Mesendoderm (in vitro differentiated cells): ENCODE results near the gene PANK1.
"Not testable (repeated sequence)": the region's sequence is repeated elsewhere in the genome, so short reads cannot be mapped to it uniquely, and the experiment has no call there.

Experiments
- DNase-seq: peaks from one replicate; pipeline ENCODE4 v3.0.0; 2013
- H2AK5ac ChIP-seq: 2 replicates; pipeline ENCODE4 v1.6.1; 2013; ENCODE audit warnings: low read length, inconsistent platforms
- H2BK120ac ChIP-seq: 2 replicates; pipeline ENCODE4 v1.6.1; 2013; ENCODE audit warnings: low read depth, mild to moderate bottlenecking, low read length, moderate library complexity, mixed read lengths
- H2BK15ac ChIP-seq: replicated peaks from 2 replicates; pipeline ENCODE4 v1.6.1; 2013; ENCODE audit warnings: low read depth, mild to moderate bottlenecking, moderate library complexity
- H2BK5ac ChIP-seq: 2 replicates; pipeline ENCODE4 v1.6.1; 2013; ENCODE audit warnings: low read length, inconsistent platforms
- H3K18ac ChIP-seq: 2 replicates; pipeline ENCODE4 v1.6.1; 2013; ENCODE audit warnings: mild to moderate bottlenecking, low read length, mixed read lengths
- H3K23ac ChIP-seq: one replicate; pipeline ENCODE4 v1.6.1; 2013; ENCODE audit warnings: low read length
- H3K27ac ChIP-seq: 2 replicates; pipeline ENCODE4 v1.5.1; 2013; ENCODE audit warnings: low read depth, mild to moderate bottlenecking, inconsistent platforms, low read length, moderate library complexity
- H3K27me3 ChIP-seq: 2 replicates; pipeline ENCODE4 v1.6.1; 2013; ENCODE audit warnings: low read length, control low read depth, mild to moderate bottlenecking, inconsistent platforms; ENCODE audit not compliant: insufficient read depth, poor library complexity
- H3K36me3 ChIP-seq: 2 replicates; pipeline ENCODE4 v1.6.1; 2013; ENCODE audit warnings: low read length, inconsistent platforms; ENCODE audit not compliant: control insufficient read depth, insufficient read depth
- H3K4ac ChIP-seq: one replicate; pipeline ENCODE4 v1.6.1; 2013; ENCODE audit warnings: low read depth, mild to moderate bottlenecking, low read length, moderate library complexity
- H3K4me1 ChIP-seq: 2 replicates; pipeline ENCODE4 v1.6.1; 2013; ENCODE audit warnings: low read depth, low read length, inconsistent platforms; ENCODE audit not compliant: control insufficient read depth
- H3K4me2 ChIP-seq: 2 replicates; pipeline ENCODE4 v1.6.1; 2013; ENCODE audit warnings: low read length
- H3K4me3 ChIP-seq: 2 replicates; pipeline ENCODE4 v1.5.1; 2013; ENCODE audit warnings: mild to moderate bottlenecking, low read length
- H3K56ac ChIP-seq: one replicate; pipeline ENCODE4 v1.6.1; 2013; ENCODE audit warnings: low read length
- H3K79me1 ChIP-seq: 2 replicates; pipeline ENCODE4 v1.6.1; 2013; ENCODE audit warnings: low read length, inconsistent platforms
- H3K79me2 ChIP-seq: 2 replicates; pipeline ENCODE4 v1.6.1; 2013; ENCODE audit warnings: mild to moderate bottlenecking, low read length; ENCODE audit not compliant: control insufficient read depth, insufficient read depth
- H3K9ac ChIP-seq: 2 replicates; pipeline ENCODE4 v1.6.1; 2013; ENCODE audit warnings: low read length, inconsistent platforms
- H4K5ac ChIP-seq: one replicate; pipeline ENCODE4 v1.6.1; 2013; ENCODE audit warnings: low read length
- H4K8ac ChIP-seq: one replicate; pipeline ENCODE4 v1.6.1; 2013; ENCODE audit warnings: low read depth, mild to moderate bottlenecking, control low read depth, low read length, moderate library complexity
- WGBS: extraction: QIAGEN DNeasy Blood & Tissue Kit; methylation state at CpG from one replicate; pipeline ENCODE4 v1.1.7; 2013; ENCODE audit warnings: low lambda C conversion rate, missing lambda C conversion rate; ENCODE audit not compliant: insufficient coverage; ENCODE audit errors: extremely low coverage; 5-methylcytosine and 5-hydroxymethylcytosine counted together

The PANK1 gene

DNA sequence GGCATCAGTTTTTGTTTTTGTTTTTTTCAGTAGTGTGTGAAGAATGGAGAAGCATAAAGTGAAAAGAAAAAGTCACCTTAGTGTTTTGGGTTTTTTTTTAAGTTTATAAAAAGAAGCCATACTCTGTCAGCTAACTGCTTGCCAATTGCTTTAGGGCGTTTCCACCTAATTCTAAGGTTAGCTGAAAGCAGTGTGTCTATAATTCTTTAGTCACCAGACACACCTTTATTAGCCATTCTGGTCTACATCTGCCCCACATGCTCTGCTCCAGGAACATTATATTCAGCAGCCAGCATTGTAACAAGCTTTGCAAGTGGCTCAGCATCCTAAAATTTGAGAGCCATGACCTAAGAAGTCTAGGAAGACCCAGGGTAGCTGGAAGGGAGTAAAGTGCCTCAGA, 95.5 kb downstream of the PANK1 start:
- no peak overlapping the region for H3K23ac ChIP-seq
- no peak overlapping the region for H3K27ac ChIP-seq
- no peaks in the 10 kb centered on the region for H3K79me2 ChIP-seq
- H3K18ac ChIP-seq, result no peak overlapping the region
- no peak overlapping the region for H2BK15ac ChIP-seq
- no peak overlapping the region for H3K4me3 ChIP-seq
- no peaks in the 10 kb centered on the region for H3K4me1 ChIP-seq
- no peak overlapping the region for H3K9ac ChIP-seq
- DNase-seq, result no peak
- H3K4me2 ChIP-seq, result no peak overlapping the region
- WGBS, result no CpG with 5 or more reads among the region's 1 CpG
- H2BK5ac ChIP-seq, result no peak overlapping the region
- no peak overlapping the region for H2BK120ac ChIP-seq
- H3K36me3 ChIP-seq, result no peaks in the 10 kb centered on the region
- no peaks in the 10 kb centered on the region for H3K27me3 ChIP-seq
- no peak overlapping the region for H3K56ac ChIP-seq
- no peak overlapping the region for H2AK5ac ChIP-seq
- no peak overlapping the region for H4K5ac ChIP-seq
- H3K79me1 ChIP-seq, result no peaks in the 10 kb centered on the region
- no peak overlapping the region for H3K4ac ChIP-seq
- no peak overlapping the region for H4K8ac ChIP-seq

DNA sequence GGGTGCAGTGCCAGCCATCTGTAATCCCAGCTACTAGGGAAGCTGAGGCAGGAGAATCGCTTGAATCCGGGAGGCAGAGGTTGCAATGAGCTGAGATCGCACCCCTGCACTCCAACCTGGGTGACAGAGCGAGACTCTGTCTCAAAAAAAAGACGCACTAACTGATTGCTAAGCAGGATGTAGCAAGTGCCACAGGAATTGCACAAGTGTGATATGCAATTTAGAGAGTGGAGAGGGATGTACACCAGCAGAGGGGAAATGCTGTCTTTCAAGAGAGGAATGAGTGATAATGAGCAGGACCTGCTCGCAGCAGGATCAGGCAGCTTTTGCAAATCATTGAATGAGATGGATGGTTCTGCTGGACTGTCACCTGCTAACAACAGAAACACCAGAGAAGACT, 96.4 kb downstream of the PANK1 start:
- H2BK5ac ChIP-seq, result no peak overlapping the region
- no peak overlapping the region for H2BK15ac ChIP-seq

DNA sequence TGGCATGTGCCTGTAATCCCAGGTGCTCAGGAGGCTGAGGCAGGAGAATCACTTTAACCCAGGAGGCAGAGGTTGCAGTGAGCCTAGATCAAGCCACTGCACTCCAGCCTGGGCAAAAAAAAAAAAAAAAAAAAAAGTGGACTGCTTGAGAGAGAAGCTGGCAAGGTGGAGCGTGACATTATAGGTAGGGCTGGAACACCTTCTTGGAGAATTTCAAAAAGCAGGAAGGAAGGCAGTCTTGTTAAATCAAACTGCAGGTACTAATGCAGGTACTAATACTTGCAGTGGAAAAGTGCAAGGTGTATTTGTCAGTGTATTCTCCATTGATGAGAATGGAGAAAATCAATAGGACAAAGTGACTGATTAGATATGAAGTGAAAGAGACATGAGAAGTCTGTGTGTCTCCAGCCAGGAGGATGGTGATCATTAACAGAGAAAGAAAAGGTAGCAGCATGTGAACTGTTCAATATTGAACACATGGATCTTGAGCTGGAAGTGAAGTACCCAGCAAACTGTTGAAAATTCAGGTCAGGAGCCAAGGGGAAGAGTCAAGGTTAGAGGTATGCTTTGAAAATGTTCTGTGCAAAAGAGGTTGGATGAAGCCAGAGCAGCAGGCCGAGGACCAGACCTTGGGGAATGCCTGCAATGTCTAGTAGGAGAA, 97.1 kb downstream of the PANK1 start:
- no peak overlapping the region for H3K56ac ChIP-seq

More for the DNA sequence above, 96.4 kb downstream of the PANK1 start:
- WGBS, result no CpG with 5 or more reads among the region's 6 CpGs
- H4K8ac ChIP-seq, result no peak overlapping the region
- H2AK5ac ChIP-seq, result no peak overlapping the region
- H3K79me1 ChIP-seq, result no peaks in the 10 kb centered on the region
- DNase-seq, result no peak
- H3K79me2 ChIP-seq, result no peaks in the 10 kb centered on the region
- no peak overlapping the region for H3K27ac ChIP-seq
- no peak overlapping the region for H3K4me2 ChIP-seq
- no peak overlapping the region for H4K5ac ChIP-seq
- H3K23ac ChIP-seq, result no peak overlapping the region
- H3K4me1 ChIP-seq, result no peaks in the 10 kb centered on the region
- no peak overlapping the region for H3K4me3 ChIP-seq
- no peak overlapping the region for H2BK120ac ChIP-seq
- no peaks in the 10 kb centered on the region for H3K36me3 ChIP-seq
- H3K27me3 ChIP-seq, result no peaks in the 10 kb centered on the region
- no peak overlapping the region for H3K4ac ChIP-seq
- no peak overlapping the region for H3K9ac ChIP-seq
- no peak overlapping the region for H3K18ac ChIP-seq
- no peak overlapping the region for H3K56ac ChIP-seq

DNA sequence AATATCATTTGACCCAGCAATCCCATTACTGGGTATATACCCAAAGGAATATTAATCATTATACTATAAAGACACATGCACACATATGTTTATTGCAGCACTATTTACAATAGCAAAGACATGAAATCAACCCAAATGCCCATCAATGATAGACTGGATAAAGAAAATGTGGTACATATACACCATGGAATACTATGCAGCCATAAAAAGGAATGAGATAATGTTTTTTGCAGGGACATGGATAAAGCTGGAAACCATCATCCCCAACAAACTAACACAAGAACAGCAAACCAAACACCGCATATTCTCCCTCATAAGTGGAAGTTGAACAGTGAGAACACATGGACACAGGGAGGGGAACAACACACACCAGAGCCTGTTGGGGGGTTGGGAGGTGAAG, 98.4 kb downstream of the PANK1 start:
- H3K79me1 ChIP-seq, H3K9ac ChIP-seq, H3K4me2 ChIP-seq, H2BK5ac ChIP-seq, H3K23ac ChIP-seq, H3K4me1 ChIP-seq, H3K79me2 ChIP-seq, H3K36me3 ChIP-seq, H4K5ac ChIP-seq, H3K27ac ChIP-seq, H3K27me3 ChIP-seq, H2AK5ac ChIP-seq, H3K56ac ChIP-seq, H3K4ac ChIP-seq, H2BK120ac ChIP-seq, H3K18ac ChIP-seq, H3K4me3 ChIP-seq, H4K8ac ChIP-seq, H2BK15ac ChIP-seq, DNase-seq: not testable (repeated sequence)
- WGBS, result no CpG with 5 or more reads among the region's 1 CpG

More for the DNA sequence above, 97.1 kb downstream of the PANK1 start:
- no peak overlapping the region for H3K4ac ChIP-seq
- H3K23ac ChIP-seq, result no peak overlapping the region
- H4K8ac ChIP-seq, result no peak overlapping the region
- no peaks in the 10 kb centered on the region for H3K27me3 ChIP-seq
- H3K18ac ChIP-seq, result no peak overlapping the region
- no peaks in the 10 kb centered on the region for H3K4me1 ChIP-seq
- H3K27ac ChIP-seq, result no peak overlapping the region
- no peaks in the 10 kb centered on the region for H3K79me1 ChIP-seq
- no peak overlapping the region for H3K9ac ChIP-seq
- no peak overlapping the region for H2BK15ac ChIP-seq
- no peak overlapping the region for H2BK5ac ChIP-seq
- DNase-seq, result no peak
- no CpG with 5 or more reads among the region's 2 CpGs for WGBS
- no peak overlapping the region for H2AK5ac ChIP-seq
- H3K4me2 ChIP-seq, result no peak overlapping the region
- no peak overlapping the region for H2BK120ac ChIP-seq
- no peak overlapping the region for H3K4me3 ChIP-seq
- H3K36me3 ChIP-seq, result no peaks in the 10 kb centered on the region
- H4K5ac ChIP-seq, result no peak overlapping the region
- H3K79me2 ChIP-seq, result no peaks in the 10 kb centered on the region

DNA sequence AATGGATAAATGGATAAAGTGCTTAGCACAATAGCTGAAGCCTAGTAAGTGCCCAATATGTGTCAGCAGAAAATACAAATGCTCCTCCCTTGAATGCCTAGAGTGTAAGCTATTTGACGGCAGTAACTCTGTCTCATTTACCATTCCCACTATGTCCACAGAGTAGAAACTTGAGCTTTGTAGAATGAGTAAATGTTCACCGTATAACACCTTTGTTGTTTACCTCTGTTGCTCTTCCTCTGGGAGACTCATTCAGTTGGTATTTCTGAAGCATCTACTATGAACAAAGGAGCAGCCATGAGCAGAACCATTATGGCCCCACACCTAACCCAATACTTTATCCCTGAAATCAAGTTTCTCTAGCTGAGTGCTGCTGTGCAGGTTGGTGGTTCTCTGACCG, 101.2 kb downstream of the PANK1 start:
- H3K56ac ChIP-seq, result no peak overlapping the region
- H3K27ac ChIP-seq, result no peak overlapping the region
- H3K79me1 ChIP-seq, result no peaks in the 10 kb centered on the region
- WGBS, result no CpG with 5 or more reads among the region's 3 CpGs
- H3K79me2 ChIP-seq, result no peaks in the 10 kb centered on the region
- no peak overlapping the region for H3K23ac ChIP-seq
- no peak overlapping the region for H3K4ac ChIP-seq
- H2BK5ac ChIP-seq, result no peak overlapping the region
- H4K5ac ChIP-seq, result no peak overlapping the region
- H4K8ac ChIP-seq, result no peak overlapping the region
- no peaks in the 10 kb centered on the region for H3K4me1 ChIP-seq
- H3K4me2 ChIP-seq, result no peak overlapping the region
- H3K27me3 ChIP-seq, result no peaks in the 10 kb centered on the region
- H2BK120ac ChIP-seq, result no peak overlapping the region
- H3K18ac ChIP-seq, result no peak overlapping the region
- H3K4me3 ChIP-seq, result no peak overlapping the region
- H3K36me3 ChIP-seq, result no peaks in the 10 kb centered on the region
- no peak overlapping the region for H2BK15ac ChIP-seq
- DNase-seq, result no peak
- no peak overlapping the region for H3K9ac ChIP-seq
- no peak overlapping the region for H2AK5ac ChIP-seq

DNA sequence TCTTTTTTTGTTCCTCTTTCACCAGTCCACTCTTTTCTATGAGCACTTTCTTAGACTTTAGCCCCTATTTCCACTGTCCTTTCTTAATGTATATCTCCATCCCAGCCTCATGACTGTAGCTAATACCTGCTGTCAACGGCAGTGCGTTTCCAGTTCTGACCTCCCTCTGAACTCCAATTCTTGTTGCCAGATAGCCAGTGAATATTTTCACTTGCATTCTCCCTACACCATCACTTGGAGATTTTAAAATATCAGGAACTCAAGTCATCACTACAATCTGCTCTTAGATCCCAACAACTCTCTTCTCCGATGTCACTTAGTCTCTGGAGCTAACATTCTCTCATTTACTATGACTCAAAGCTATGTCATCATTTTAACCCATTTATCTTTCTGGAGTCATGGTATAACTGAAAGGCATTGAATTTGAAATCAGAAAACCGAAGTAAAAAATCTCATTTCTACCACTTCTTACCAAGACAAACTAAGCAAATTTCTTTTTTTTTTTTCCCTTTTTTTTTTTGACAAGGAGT, 104.6 kb downstream of the PANK1 start:
- H4K5ac ChIP-seq, result no peak overlapping the region
- H2AK5ac ChIP-seq, result no peak overlapping the region
- DNase-seq, result no peak
- no peak overlapping the region for H2BK120ac ChIP-seq
- H3K79me2 ChIP-seq, result no peaks in the 10 kb centered on the region
- no peak overlapping the region for H3K9ac ChIP-seq
- no CpG with 5 or more reads among the region's 4 CpGs for WGBS
- no peak overlapping the region for H3K4me3 ChIP-seq
- H3K4me2 ChIP-seq, result no peak overlapping the region
- H3K27me3 ChIP-seq, result no peaks in the 10 kb centered on the region
- H4K8ac ChIP-seq, result no peak overlapping the region
- no peaks in the 10 kb centered on the region for H3K36me3 ChIP-seq
- no peak overlapping the region for H3K18ac ChIP-seq
- no peak overlapping the region for H3K23ac ChIP-seq
- H3K27ac ChIP-seq, result no peak overlapping the region
- peaks cover 2% of the 10 kb centered on the region for H3K4me1 ChIP-seq
- no peak overlapping the region for H2BK15ac ChIP-seq
- no peak overlapping the region for H3K4ac ChIP-seq
- no peak overlapping the region for H2BK5ac ChIP-seq
- no peak overlapping the region for H3K56ac ChIP-seq
- no peaks in the 10 kb centered on the region for H3K79me1 ChIP-seq
